RKO (cell line): Measurements from ENCODE around the gene PRAMEF33.
"Not testable (repeated sequence)": the region's sequence is repeated elsewhere in the genome, so short reads cannot be mapped to it uniquely, and the experiment has no call there.

Source experiments
- DNase-seq: peaks from one replicate; pipeline ENCODE4 v3.0.0-alpha.2; 2016; ENCODE audit warnings: low spot score

Gene PRAMEF33

GRCh38 chr1:13303239-13303638 is at the start of gene PRAMEF33:
PRAMEF33 (plus strand) TSS chr1:13303539; CDS start chr1:13305955, 2,416 bp downstream.
- DNase-seq, result not testable (repeated sequence)

- not testable (repeated sequence) for DNase-seq
Measured at GRCh38 chr1:13253898-13254297, 49.4 kb upstream of the PRAMEF33 start, which contains the start of gene PRAMEF5. PRAMEF5 (plus strand) TSS chr1:13254198; CDS start chr1:13259269, 5,071 bp downstream.

GRCh38 chr1:13265124-13265523 is 38.2 kb upstream of the PRAMEF33 start:
- not testable (repeated sequence) for DNase-seq

- DNase-seq, result peak; percentile 0
Measured at GRCh38 chr1:13277016-13277415, 26.3 kb upstream of the PRAMEF33 start.

GRCh38 chr1:13279617-13280016 is 23.7 kb upstream of the PRAMEF33 start:
- peak; percentile 11 for DNase-seq

DNA sequence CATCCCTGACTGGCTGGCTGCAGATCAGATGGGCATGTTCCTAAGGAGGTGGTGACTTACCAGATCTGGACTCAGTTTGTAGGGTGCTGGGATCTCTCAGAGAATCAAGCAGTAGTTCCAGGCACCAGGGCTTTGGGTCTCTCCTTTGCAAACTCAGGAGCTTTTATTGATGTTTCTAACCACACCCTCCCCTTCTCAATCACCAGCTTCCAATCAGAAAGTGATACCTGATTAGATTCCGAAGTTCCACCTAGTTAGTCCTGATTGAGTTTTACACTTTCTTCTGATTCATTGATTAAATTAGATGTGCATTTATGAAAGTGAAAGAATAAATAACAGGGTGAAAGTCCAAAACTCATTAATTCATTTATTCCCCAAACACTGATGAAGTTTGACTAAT is 18.3 kb upstream of the PRAMEF33 start, which contains the start of gene PRAMEF8:
PRAMEF8 (minus strand) TSS at position 101 of the 400 bp plus-strand sequence. CDS start 1,046 bp downstream, outside the sequence.
- DNase-seq, result not testable (repeated sequence)

DNA sequence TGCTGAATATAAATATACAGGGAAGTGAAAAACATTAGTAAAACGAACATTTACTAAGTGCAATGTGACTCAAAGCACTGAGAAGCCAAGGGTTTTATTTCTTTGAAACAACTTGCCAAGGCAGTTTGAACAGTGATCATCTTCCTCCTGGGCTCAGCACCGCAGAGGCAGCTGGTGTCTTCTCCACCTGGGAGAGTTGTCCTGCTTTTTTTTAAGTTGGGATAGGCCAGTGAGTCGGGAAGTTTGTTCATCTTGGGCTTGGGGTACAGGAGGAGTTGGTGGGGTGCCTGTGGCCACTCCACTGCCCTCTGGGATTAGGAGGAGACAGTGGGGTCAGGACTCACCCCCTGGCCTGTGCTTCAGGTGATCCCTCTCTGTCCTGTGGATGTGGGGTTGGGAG is 14.3 kb upstream of the PRAMEF33 start:
- DNase-seq, result not testable (repeated sequence)

- not testable (repeated sequence) for DNase-seq
Measured at GRCh38 chr1:13297216-13297931, 6.0 kb upstream of the PRAMEF33 start.

DNA sequence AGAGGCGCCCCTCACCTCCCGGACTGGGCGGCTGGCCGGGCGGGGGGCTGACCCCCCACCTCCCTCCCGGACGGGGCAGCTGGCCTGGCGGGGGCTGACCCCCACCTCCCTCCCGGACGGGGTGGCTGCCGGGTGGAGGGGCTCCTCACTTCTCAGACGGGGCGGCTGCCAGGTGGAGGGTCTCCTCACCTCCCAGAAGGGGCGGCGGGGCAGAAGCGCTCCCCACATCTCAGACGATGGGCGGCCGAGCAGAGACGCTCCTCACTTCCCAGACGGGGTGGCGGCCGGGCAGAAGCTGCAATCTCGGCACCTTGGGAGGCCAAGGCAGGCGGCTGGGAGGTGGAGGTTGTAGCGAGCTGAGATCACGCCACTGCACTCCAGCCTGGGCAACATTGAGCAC is 4.6 kb upstream of the PRAMEF33 start:
- not testable (repeated sequence) for DNase-seq

- not testable (repeated sequence) for DNase-seq
Measured at GRCh38 chr1:13302197-13302596, 1.1 kb upstream of the PRAMEF33 start.

- not testable (repeated sequence) for DNase-seq
Measured at GRCh38 chr1:13315281-13315680, 11.9 kb downstream of the PRAMEF33 start, which contains the start of gene PRAMEF15. PRAMEF15 (plus strand) TSS chr1:13315581; CDS start chr1:13318408, 2,827 bp downstream.

DNA sequence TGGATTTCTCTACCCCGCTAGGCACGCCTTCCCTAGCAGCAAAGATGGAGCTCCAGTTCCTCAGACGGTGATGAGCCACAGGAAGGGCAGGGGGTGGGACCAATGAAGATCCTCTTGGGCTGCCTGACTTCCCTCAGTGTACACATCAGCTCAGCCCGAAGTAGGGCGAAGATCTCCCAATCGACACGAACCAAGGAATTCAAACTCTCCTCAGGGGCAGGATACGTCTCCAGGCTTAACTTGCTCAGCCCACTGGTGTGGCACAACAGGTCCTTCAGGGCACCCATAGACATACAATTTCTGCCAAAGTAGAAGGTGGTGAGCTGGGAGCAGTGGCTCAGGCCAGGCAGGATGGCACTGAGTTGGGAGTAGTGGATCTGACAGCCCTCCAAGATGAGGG is 39.2 kb downstream of the PRAMEF33 start:
- DNase-seq, result not testable (repeated sequence)

GRCh38 chr1:13347034-13347433 is 43.7 kb downstream of the PRAMEF33 start, which contains the start of gene PRAMEF14:
PRAMEF14 (minus strand) TSS chr1:13347134; CDS start chr1:13345314, 1,820 bp downstream.
- DNase-seq, result not testable (repeated sequence)

GRCh38 chr1:13353476-13353875 is 50.1 kb downstream of the PRAMEF33 start:
- DNase-seq, result not testable (repeated sequence)

GRCh38 chr1:13354475-13354874 is 51.1 kb downstream of the PRAMEF33 start:
- DNase-seq, result not testable (repeated sequence)

GRCh38 chr1:13356774-13357173 is 53.4 kb downstream of the PRAMEF33 start:
- DNase-seq, result peak; percentile 61
